Kidney (tissue), 14 donors: ENCODE data around the gene SUGP2. TPM values are rescaled to one million over a fixed set of nuclear protein-coding genes. Genes with fewer than 3 reads are reported as not detected.

Experiments
- DNase-seq, 5 donors: peaks; one replicate each; pipeline ENCODE4 v3.0.0-alpha.2; 2013 to 2020
- FAIRE-seq: peaks from 2 replicates; lab custom pipeline; 2012; peaks lifted over from hg19 to GRCh38; lab: Jason Lieb, UNC
- H3K27ac ChIP-seq, 2 donors: one replicate each; pipeline ENCODE4 v1.7.0; 2013; ENCODE audit warnings: low read depth in 2 of 2, low read length in 2 of 2, inconsistent platforms in 1 of 2
- H3K27me3 ChIP-seq: one replicate; pipeline ENCODE4 v1.7.1; 2013; ENCODE audit warnings: low read length, inconsistent platforms; ENCODE audit not compliant: control insufficient read depth, insufficient read depth
- H3K36me3 ChIP-seq, 3 donors: one replicate each; pipeline versions ENCODE4 v1.7.0 to v1.7.1; 2013; ENCODE audit warnings: low read length in 3 of 3, control low read depth in 1 of 3, inconsistent platforms in 1 of 3; ENCODE audit not compliant: insufficient read depth in 3 of 3, control insufficient read depth in 2 of 3
- H3K4me1 ChIP-seq, 3 donors: one replicate each; pipeline versions ENCODE4 v1.7.0 to v1.7.1; 2013; ENCODE audit warnings: low read length in 3 of 3, inconsistent platforms in 1 of 3, low read depth in 1 of 3; ENCODE audit not compliant: control insufficient read depth in 2 of 3, insufficient read depth in 2 of 3
- H3K4me3 ChIP-seq, 3 donors: one replicate each; pipeline versions ENCODE4 v1.7.0 to v1.8.1; 2013; ENCODE audit warnings: low read length in 3 of 3, control low read depth in 1 of 3, inconsistent platforms in 1 of 3
- H3K9ac ChIP-seq, 3 donors: one replicate each; pipeline versions ENCODE4 v1.7.0 to v1.7.1; 2013; ENCODE audit warnings: low read length in 3 of 3, control low read depth in 1 of 3, inconsistent platforms in 1 of 3
- H3K9me3 ChIP-seq, 3 donors: one replicate each; pipeline versions ENCODE4 v1.7.0 to v1.7.1; 2013; ENCODE audit warnings: low read length in 3 of 3, control low read depth in 1 of 3, inconsistent platforms in 1 of 3; ENCODE audit not compliant: control insufficient read depth in 2 of 3, insufficient read depth in 1 of 3
- intact Hi-C: fragments of 100-400 bp; cut with DNase I; formaldehyde crosslinking; loops from one replicate; pipeline ENCODE4 v1.11.1; 2022
- polyA plus RNA-seq: library from polyadenylated mRNA; stranded (reverse); fragments of 350-450 nt; fragmentation: Illumina TruSeq; extraction: RNeasy Lipid Tissue Mini Kit (QIAGEN cat#74804); gene quantifications from one replicate; pipeline ENCODE4 v1.2.3, GENCODE V29; 2014; ENCODE audit warnings: low read depth, low replicate concordance; ENCODE audit not compliant: insufficient read depth
- total RNA-seq: library from RNA; stranded (reverse); fragmentation: NEBNext Ultra II Directional; extraction: Animal tissue kit (Norgen Biotek cat#: 25700); gene quantifications from one replicate; pipeline ENCODE4 v1.2.1, GENCODE V29; 2021
- TF ChIP-seq, protein P1 (sequence below): IDR thresholded peaks from 3 replicates; pipeline ENCODE4 v1.5.1; 2012; ENCODE audit warnings: mild to moderate bottlenecking, moderate library complexity, borderline replicate concordance; ENCODE audit not compliant: insufficient read depth; ENCODE audit errors: extremely low read depth
- donor health status: control.
- donor health status: control.
- donor health status: control.
- donor health status: control.
- donor health status: control.
- donor health status: DM: yes; HTN: yes; CAD: no.
- donor health status: Normal renal cell carcinoma (clear cell type).

Gene SUGP2
- total and polyA plus RNA-seq, 2 donors from 2014 or later, result 47.5 to 74.1 TPM

- H3K4me3 ChIP-seq, result no peak overlapping the region
- peaks cover 0 to 3% (median 0%) of the 10 kb centered on the region in 3 donors for H3K36me3 ChIP-seq
- no peak for FAIRE-seq
- TF ChIP-seq, protein P1, sequence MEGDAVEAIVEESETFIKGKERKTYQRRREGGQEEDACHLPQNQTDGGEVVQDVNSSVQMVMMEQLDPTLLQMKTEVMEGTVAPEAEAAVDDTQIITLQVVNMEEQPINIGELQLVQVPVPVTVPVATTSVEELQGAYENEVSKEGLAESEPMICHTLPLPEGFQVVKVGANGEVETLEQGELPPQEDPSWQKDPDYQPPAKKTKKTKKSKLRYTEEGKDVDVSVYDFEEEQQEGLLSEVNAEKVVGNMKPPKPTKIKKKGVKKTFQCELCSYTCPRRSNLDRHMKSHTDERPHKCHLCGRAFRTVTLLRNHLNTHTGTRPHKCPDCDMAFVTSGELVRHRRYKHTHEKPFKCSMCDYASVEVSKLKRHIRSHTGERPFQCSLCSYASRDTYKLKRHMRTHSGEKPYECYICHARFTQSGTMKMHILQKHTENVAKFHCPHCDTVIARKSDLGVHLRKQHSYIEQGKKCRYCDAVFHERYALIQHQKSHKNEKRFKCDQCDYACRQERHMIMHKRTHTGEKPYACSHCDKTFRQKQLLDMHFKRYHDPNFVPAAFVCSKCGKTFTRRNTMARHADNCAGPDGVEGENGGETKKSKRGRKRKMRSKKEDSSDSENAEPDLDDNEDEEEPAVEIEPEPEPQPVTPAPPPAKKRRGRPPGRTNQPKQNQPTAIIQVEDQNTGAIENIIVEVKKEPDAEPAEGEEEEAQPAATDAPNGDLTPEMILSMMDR, result no peak
- intact Hi-C loops, result no loop called here
- no peak for DNase-seq
- H3K9me3 ChIP-seq, result no peaks in the 10 kb centered on the region
- no peak overlapping the region for H3K27ac ChIP-seq
- no peak overlapping the region for H3K9ac ChIP-seq
- peaks cover 0 to 12% (median 5%) of the 10 kb centered on the region in 3 donors for H3K4me1 ChIP-seq
- H3K27me3 ChIP-seq, result no peaks in the 10 kb centered on the region
Measured at GRCh38 chr19:19078801-19079200, 45.5 kb upstream of the SUGP2 start.

- Histone ChIP-seq H3K9me3 (no peaks in the 10 kb centered on the region), H3K4me3 (no peak overlapping the region), H3K27ac (no peak overlapping the region), H3K9ac (no peak overlapping the region), H3K4me1 (peaks cover 0 to 15% (median 5%) of the 10 kb centered on the region in 3 donors), H3K27me3 (no peaks in the 10 kb centered on the region), H3K36me3 (peaks cover 0 to 3% (median 0%) of the 10 kb centered on the region in 3 donors)
- TF ChIP-seq, protein P1, result no peak
- intact Hi-C loops, result no loop called here
- FAIRE-seq (no peak), DNase-seq (no peak)
Measured at GRCh38 chr19:19077103-19077502, 43.8 kb upstream of the SUGP2 start.

DNA sequence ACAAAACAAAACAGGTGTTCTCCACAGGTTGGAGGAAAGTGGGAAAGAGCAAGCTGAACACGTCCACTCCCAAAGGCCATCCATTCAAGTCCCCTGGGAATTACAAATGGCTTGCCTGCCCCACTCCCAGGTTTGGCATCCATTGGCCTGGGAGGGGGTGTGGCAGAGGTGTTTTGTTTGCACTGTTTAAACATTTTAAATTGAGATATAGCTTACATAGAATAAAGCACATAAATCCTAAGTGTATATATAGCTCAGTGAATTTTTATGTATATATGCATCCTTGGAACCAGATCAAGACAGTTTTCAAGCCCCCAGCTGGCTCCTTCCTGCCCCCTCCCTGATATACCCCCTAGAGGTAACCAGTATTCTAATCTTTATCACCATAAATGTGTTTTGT is 43.2 kb upstream of the SUGP2 start:
- Histone ChIP-seq H3K9me3 (no peaks in the 10 kb centered on the region), H3K27me3 (no peaks in the 10 kb centered on the region), H3K4me3 (no peak overlapping the region), H3K4me1 (peaks cover 0 to 10% (median 0%) of the 10 kb centered on the region in 3 donors), H3K36me3 (peaks cover 0 to 3% (median 0%) of the 10 kb centered on the region in 3 donors), H3K9ac (no peak overlapping the region), H3K27ac (no peak overlapping the region)
- FAIRE-seq (no peak), DNase-seq (no peak)
- intact Hi-C loops, result no loop called here
- TF ChIP-seq, protein P1, result no peak

GRCh38 chr19:19075126-19075525 is 41.8 kb upstream of the SUGP2 start:
- FAIRE-seq (no peak), DNase-seq (no peak)
- H3K27me3 ChIP-seq, result no peaks in the 10 kb centered on the region
- intact Hi-C loops, result no loop called here
- TF ChIP-seq, protein P1, result no peak
- peaks cover 0 to 9% (median 0%) of the 10 kb centered on the region in 3 donors for H3K4me1 ChIP-seq
- no peak overlapping the region for H3K27ac ChIP-seq
- H3K9me3 ChIP-seq, result no peaks in the 10 kb centered on the region
- no peak overlapping the region for H3K9ac ChIP-seq
- H3K36me3 ChIP-seq, result peaks cover 0 to 3% (median 0%) of the 10 kb centered on the region in 3 donors
- no peak overlapping the region for H3K4me3 ChIP-seq
